ENCODE results near the gene PLAAT2. TPM values are rescaled to one million over a fixed set of nuclear protein-coding genes. Genes with fewer than 3 reads are reported as not detected.

Gene PLAAT2
- total and polyA plus RNA-seq, 2 of the 13 experiments (the other 11 are each of a cell fraction or from before 2014, with no cell fraction given), result 0.22 TPM; not detected in 1

DNA sequence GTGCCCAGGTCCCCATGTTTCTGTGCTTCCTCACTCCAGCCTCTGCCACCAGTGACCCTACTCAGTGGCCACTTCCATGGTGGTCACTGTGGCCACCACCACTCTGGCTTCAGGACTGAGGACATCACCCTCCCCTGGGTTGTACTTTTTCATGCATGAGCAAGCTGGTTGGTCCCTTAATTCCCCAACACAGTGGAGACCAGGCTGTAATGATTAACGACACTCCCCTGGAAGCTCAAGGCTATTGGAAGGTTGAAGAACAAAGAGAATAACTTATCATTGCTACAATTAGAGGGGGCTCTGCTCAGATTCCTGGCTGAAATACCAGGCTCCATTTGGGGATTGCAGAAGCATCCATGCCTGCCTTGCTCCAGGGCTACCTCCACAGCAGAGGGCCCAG, 16.1 kb downstream of the PLAAT2 start:
- WGBS (ENCODE audit: low lambda C conversion rate), result 0% methylated on average over 1 of the region's 1 CpG
- intact Hi-C loops (cut with micrococcal nuclease; ENCODE audit: unreplicated experiment), result no loop called here
- no peaks in the 10 kb centered on the region for H3K4me1 ChIP-seq (ENCODE audit: insufficient read depth, low read length)
- no peak overlapping the region for H2AFZ ChIP-seq (ENCODE audit: low read length)
- no peak; the same call in 2 of the 3 replicates for ATAC-seq
- H3K79me2 ChIP-seq (ENCODE audit: insufficient read depth, low read length), result no peaks in the 10 kb centered on the region
- peaks cover 3 to 6% of the 10 kb centered on the region in 2 experiments; a peak in 3 of 5 replicates for H3K27me3 ChIP-seq (ENCODE audit: control insufficient read depth in 1 of 2, insufficient read depth in 2 of 2, low read length in 2 of 2)
- POLR2A ChIA-PET, result no interaction called here
- DNase-seq (ENCODE audit: low spot score), result no peak
- TF ChIP-seq ZNF530 (CRISPR knock-in tag; IDR thresholded peaks at IDR 0.05; ENCODE audit: low read depth) (no peak), SRSF1 (optimal IDR thresholded peaks at IDR 0.05; ENCODE audit: low read depth, low read length) (no peak), ARNTL (CRISPR knock-in tag; IDR thresholded peaks at IDR 0.05) (no peak)
- TF ChIP-seq, protein P1, sequence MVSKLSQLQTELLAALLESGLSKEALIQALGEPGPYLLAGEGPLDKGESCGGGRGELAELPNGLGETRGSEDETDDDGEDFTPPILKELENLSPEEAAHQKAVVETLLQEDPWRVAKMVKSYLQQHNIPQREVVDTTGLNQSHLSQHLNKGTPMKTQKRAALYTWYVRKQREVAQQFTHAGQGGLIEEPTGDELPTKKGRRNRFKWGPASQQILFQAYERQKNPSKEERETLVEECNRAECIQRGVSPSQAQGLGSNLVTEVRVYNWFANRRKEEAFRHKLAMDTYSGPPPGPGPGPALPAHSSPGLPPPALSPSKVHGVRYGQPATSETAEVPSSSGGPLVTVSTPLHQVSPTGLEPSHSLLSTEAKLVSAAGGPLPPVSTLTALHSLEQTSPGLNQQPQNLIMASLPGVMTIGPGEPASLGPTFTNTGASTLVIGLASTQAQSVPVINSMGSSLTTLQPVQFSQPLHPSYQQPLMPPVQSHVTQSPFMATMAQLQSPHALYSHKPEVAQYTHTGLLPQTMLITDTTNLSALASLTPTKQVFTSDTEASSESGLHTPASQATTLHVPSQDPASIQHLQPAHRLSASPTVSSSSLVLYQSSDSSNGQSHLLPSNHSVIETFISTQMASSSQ (IDR thresholded peaks at IDR 0.05; ENCODE audit: low read depth), result no peak
- TF ChIP-seq, protein P1 (CRISPR knock-in tag; IDR thresholded peaks at IDR 0.05; ENCODE audit: borderline replicate concordance), result no peak
- TF ChIP-seq, protein P2, sequence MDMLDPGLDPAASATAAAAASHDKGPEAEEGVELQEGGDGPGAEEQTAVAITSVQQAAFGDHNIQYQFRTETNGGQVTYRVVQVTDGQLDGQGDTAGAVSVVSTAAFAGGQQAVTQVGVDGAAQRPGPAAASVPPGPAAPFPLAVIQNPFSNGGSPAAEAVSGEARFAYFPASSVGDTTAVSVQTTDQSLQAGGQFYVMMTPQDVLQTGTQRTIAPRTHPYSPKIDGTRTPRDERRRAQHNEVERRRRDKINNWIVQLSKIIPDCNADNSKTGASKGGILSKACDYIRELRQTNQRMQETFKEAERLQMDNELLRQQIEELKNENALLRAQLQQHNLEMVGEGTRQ (IDR thresholded peaks at IDR 0.05; ENCODE audit: low read depth, low read length), result no peak
- TF ChIP-seq, protein P2 (CRISPR knock-in tag; IDR thresholded peaks at IDR 0.05; ENCODE audit: borderline replicate concordance), result no peak
- TF ChIP-seq, protein P3, sequence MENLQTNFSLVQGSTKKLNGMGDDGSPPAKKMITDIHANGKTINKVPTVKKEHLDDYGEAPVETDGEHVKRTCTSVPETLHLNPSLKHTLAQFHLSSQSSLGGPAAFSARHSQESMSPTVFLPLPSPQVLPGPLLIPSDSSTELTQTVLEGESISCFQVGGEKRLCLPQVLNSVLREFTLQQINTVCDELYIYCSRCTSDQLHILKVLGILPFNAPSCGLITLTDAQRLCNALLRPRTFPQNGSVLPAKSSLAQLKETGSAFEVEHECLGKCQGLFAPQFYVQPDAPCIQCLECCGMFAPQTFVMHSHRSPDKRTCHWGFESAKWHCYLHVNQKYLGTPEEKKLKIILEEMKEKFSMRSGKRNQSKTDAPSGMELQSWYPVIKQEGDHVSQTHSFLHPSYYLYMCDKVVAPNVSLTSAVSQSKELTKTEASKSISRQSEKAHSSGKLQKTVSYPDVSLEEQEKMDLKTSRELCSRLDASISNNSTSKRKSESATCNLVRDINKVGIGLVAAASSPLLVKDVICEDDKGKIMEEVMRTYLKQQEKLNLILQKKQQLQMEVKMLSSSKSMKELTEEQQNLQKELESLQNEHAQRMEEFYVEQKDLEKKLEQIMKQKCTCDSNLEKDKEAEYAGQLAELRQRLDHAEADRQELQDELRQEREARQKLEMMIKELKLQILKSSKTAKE (CRISPR knock-in tag; IDR thresholded peaks at IDR 0.05; ENCODE audit: borderline replicate concordance), result no peak
- no peak for FAIRE-seq
- in situ Hi-C loops (cut with HindIII; ENCODE audit: extremely low pct_ligation_motif_present, low pct_unique_long_range_greater_than_20kb), result no loop called here
- no peaks in the 10 kb centered on the region for H3K36me3 ChIP-seq (replicated peaks in 1 of 2; ENCODE audit: control insufficient read depth in 1 of 2, insufficient read depth in 2 of 2, low read length in 2 of 2)
- H3K9me3 ChIP-seq (ENCODE audit: low read length), result no peaks in the 10 kb centered on the region
- H3K4me3 ChIP-seq (replicated peaks in 1 of 3; ENCODE audit: insufficient read depth in 1 of 3, low read depth in 2 of 3, low read length in 3 of 3), result no peak overlapping the region
- H3K4me2 ChIP-seq (ENCODE audit: low read depth, low read length), result no peak overlapping the region
- H3K27ac ChIP-seq (ENCODE audit: extremely low read length, insufficient read depth, low read length), result no peak overlapping the region
- no peaks in the 10 kb centered on the region for H4K20me1 ChIP-seq (ENCODE audit: insufficient read depth, low read length)
- BruUV-seq (replicated peaks), result no TSS peak
- H3K9ac ChIP-seq (ENCODE audit: insufficient read depth, low read depth, low read length), result no peak overlapping the region
- CTCF ChIA-PET (ENCODE audit: low intra/inter-chr PET ratio, low total read pairs), result no interaction called here
